ENCODE measurements around the gene DMD. TPM values are rescaled to one million over a fixed set of nuclear protein-coding genes. Genes with fewer than 3 reads are reported as not detected.
"Not testable (repeated sequence)": the region's sequence is repeated elsewhere in the genome, so short reads cannot be mapped to it uniquely, and the experiment has no call there.

Gene DMD
- total RNA-seq, 1 donor: 32.4 TPM

DNA sequence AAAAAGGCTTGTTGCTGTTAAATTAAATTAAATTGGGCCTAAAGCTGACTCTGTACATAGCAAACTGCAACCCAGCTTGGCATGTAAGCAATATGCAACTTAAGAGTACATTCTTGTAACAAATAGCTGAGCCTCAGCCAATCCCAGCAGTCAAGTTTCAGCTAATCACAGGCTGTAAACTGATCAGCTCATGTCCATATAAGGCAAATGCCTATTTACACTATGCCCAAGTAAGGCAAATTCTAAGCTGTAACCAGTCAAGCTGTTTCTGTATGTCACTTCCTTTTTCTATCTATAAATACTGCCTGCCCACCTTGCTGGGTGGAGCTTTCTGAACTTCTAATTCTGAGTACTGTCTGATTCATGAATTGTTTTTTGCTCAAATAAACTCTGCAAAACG lies 1710.4 kb downstream of the DMD start:
- no peak for DNase-seq (ENCODE audit: low read depth)
- TF ChIP-seq, protein P1, sequence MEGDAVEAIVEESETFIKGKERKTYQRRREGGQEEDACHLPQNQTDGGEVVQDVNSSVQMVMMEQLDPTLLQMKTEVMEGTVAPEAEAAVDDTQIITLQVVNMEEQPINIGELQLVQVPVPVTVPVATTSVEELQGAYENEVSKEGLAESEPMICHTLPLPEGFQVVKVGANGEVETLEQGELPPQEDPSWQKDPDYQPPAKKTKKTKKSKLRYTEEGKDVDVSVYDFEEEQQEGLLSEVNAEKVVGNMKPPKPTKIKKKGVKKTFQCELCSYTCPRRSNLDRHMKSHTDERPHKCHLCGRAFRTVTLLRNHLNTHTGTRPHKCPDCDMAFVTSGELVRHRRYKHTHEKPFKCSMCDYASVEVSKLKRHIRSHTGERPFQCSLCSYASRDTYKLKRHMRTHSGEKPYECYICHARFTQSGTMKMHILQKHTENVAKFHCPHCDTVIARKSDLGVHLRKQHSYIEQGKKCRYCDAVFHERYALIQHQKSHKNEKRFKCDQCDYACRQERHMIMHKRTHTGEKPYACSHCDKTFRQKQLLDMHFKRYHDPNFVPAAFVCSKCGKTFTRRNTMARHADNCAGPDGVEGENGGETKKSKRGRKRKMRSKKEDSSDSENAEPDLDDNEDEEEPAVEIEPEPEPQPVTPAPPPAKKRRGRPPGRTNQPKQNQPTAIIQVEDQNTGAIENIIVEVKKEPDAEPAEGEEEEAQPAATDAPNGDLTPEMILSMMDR (IDR thresholded peaks at IDR 0.05; ENCODE audit: insufficient read depth, low read depth, low read length): no peak
- H3K4me3 ChIP-seq (ENCODE audit: low read depth, low read length): no peak overlapping the region

DNA sequence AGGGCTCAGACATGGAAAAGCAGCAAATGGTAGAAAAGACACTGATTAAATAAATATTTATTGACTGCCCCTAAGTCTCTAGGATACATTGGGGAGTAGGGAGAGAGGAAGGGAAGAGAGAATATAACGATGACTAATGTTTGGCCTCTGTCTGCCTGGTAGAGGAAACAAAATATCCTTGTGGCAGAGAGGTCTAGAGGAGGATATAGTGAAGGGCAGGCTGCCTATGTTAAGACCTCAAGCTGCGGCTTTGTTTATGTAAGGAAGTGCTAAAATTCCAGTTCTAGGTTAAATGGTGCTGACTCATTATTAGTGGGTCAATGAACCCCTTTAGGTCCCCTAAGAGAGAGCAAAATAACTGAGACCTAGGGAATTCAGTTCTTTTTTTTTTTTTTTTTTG lies 1712.2 kb downstream of the DMD start:
- DNase-seq (ENCODE audit: low read depth): peak; percentile 39
- TF ChIP-seq, protein P1 (IDR thresholded peaks at IDR 0.05; ENCODE audit: insufficient read depth, low read depth, low read length): no peak

DNA sequence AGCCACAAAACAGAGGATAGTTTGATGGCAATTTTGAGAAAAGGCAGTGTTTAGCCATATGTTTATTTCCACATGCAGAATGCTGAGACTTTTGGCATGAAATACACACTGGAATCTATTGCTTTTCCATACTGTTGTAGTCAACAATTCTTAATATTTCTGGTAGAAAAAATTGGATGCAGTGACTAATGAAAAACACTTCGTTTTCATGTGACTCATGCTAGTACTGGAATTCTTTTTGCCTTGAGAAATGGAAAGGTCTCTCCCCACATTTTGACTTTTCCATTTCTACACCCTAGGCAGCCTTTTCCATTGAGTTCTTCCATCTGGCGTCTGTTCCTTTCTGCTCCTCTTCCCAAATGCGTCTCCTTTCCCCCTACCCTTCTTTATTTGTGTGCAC lies 1714.3 kb downstream of the DMD start:
- TF ChIP-seq, protein P1 (IDR thresholded peaks at IDR 0.05; ENCODE audit: insufficient read depth, low read depth, low read length): no peak
- peak; percentile 10 for DNase-seq (ENCODE audit: low read depth)
- no peak overlapping the region for H3K4me3 ChIP-seq (ENCODE audit: low read depth, low read length)

More for the DNA sequence above, 1712.2 kb downstream of the DMD start:
- no peak overlapping the region for H3K4me3 ChIP-seq (ENCODE audit: low read depth, low read length)

- TF ChIP-seq, protein P1 (IDR thresholded peaks at IDR 0.05; ENCODE audit: insufficient read depth, low read depth, low read length): no peak
- DNase-seq (ENCODE audit: low read depth): no peak
- H3K4me3 ChIP-seq (ENCODE audit: low read depth, low read length): no peak overlapping the region
These were observed 1723.4 kb downstream of the DMD start for GRCh38 chrX:31487951-31488350.

- DNase-seq (ENCODE audit: low read depth): peak; percentile 43
- TF ChIP-seq, protein P1 (IDR thresholded peaks at IDR 0.05; ENCODE audit: insufficient read depth, low read depth, low read length): no peak
- no peak overlapping the region for H3K4me3 ChIP-seq (ENCODE audit: low read depth, low read length)
These were observed 1728.0 kb downstream of the DMD start for GRCh38 chrX:31483336-31483735.

- TF ChIP-seq, protein P1 (IDR thresholded peaks at IDR 0.05; ENCODE audit: insufficient read depth, low read depth, low read length): no peak
- H3K4me3 ChIP-seq (ENCODE audit: low read depth, low read length): no peak overlapping the region
- DNase-seq (ENCODE audit: low read depth): no peak
These were observed 1730.7 kb downstream of the DMD start for GRCh38 chrX:31480696-31481095.

DNA sequence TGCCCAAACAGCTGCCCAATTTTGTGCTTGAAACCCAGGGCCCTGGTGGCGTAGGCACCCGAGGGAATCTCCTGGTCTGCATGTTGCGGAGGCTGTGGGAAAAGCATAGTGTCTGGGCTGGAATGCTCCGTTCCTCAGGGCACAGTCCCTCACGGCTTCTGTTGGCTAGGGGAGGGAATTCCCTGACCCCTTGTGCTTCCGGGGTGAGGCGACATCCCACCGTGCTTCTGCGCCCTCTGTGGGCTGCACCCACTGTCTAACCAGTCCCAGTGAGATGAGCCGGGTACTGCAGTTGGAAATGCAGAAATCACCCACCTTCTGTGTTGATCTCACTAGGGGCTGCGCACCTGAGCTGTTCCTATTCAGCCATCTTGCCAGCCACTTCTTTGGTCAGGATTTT lies 1740.1 kb downstream of the DMD start:
- DNase-seq (ENCODE audit: low read depth): no peak
- H3K4me3 ChIP-seq (ENCODE audit: low read depth, low read length): no peak overlapping the region
- TF ChIP-seq, protein P1 (IDR thresholded peaks at IDR 0.05; ENCODE audit: insufficient read depth, low read depth, low read length): no peak

DNA sequence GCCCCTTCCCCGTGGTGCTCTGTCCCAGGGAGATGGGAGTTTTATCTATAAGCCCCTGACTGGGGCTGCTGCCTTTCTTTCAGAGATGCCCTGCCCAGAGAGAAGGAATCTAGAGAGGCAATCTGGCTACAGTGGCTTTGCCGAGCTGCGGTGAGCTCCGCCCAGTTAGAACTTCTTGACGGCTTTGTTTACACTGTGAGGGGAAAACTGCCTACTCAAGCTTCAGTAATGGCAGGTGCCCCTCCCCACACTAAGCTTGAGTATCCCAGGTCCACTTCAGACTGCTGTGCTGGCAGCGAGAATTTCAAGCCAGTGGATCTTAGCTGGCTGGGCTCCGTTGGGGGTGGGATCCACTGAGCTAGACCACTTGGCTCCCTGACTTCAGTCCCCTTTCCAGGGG lies 1740.6 kb downstream of the DMD start:
- not testable (repeated sequence) for H3K4me3 ChIP-seq (ENCODE audit: low read depth, low read length)

More for the DNA sequence above, 1740.6 kb downstream of the DMD start:
- not testable (repeated sequence) for DNase-seq (ENCODE audit: low read depth)
